NCI-H69 (cell line): ENCODE results near the gene HRH1.
"Not testable (repeated sequence)": the region's sequence is repeated elsewhere in the genome, so short reads cannot be mapped to it uniquely, and the experiment has no call there.

Experiments
- DNase-seq: peaks from one replicate; lab custom pipeline; 2025; lab: John Stamatoyannopoulos, UW

The HRH1 gene

DNA sequence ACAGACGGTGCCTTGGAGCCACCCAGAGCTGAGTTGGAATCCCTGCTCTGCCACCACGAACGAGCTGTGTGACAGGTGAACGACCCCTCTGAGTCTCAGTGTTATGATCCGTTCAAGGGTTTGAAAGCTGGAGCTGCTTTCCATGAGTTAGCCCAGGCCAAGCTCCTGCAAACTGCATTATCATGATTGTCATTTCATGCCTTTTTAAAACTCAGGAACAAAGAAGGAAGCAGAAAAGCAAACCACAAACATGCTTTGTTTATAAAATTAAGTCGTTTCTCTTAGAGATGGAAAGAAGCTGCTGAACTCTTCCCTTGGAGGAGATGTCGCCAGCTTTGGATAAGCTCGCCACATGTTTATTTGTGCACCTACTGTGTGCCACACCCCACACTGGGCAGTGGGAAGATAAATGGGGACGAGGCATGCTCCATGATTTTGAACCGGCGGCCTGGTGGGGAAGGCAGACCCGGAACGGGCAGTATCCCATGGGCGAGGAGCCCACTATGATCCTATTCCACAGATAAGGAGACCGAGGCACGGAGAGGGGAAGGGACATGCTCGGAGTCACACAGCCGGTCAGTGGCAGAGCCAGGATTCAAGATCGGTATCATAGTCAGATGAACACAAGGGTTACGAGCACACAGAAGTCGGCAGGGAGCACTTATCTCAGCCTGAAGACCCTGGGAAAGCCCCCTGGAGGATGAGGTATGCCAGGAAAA, 15.9 kb downstream of the HRH1 start:
- no peak for DNase-seq

DNA sequence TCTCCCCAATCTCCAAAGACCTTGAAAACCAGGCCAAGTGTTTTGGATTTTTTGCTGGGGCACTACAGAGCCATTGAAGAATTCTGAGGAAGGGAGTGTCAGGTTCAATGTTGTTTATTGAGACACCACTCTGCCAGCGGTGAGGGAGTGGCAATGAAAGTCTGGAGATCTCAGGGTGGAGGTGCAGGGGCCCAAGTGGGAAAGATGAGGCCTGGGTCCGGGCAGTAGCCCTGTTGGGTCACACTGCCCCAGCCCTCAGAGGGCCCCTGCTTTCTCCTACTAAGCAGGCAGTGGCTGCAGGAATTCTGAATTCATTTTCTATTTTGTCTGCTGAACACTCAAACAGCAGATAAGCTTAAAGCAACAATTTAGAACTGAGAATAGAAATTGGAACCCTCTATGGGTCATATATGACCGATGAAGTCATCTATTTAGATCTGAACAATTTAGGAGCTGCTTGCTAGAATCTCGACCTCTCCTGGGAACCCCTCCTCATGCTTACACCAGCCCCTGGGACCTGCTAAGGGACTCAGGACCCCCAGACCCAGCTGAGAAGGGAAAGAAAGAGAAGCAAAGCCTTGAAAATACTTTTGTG, 17.9 kb downstream of the HRH1 start:
- DNase-seq, result no peak

DNA sequence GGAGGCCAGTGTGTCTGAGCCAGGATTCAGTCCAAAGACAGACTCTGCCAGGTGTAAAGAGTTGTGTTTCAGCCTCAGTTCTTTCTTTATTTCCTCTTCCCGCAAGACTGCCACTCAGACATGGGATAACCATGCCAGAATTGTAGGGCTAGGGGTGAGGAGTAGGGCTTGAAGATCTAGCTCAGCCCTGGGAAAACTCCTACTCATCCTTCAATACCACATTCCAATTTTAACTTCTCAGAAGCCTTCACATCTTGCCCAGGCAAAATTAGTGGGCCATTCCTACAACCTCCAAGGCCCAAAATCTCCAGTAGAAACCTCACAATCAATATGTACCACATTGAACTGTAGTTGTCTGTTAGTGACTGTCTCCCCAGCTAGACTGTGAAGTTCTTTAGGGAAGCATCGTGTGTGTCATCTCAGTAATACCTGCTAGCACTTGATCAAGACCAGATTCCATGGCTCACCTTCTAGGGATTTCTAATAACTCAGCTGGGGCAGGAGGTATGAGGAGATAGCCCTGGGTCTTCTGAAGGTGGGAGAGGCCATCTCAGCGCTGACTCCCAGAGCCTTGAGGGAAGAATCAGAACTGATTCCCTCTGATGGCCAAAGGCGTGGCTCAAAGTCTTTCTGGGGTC, 19.7 kb downstream of the HRH1 start:
- no peak for DNase-seq

DNA sequence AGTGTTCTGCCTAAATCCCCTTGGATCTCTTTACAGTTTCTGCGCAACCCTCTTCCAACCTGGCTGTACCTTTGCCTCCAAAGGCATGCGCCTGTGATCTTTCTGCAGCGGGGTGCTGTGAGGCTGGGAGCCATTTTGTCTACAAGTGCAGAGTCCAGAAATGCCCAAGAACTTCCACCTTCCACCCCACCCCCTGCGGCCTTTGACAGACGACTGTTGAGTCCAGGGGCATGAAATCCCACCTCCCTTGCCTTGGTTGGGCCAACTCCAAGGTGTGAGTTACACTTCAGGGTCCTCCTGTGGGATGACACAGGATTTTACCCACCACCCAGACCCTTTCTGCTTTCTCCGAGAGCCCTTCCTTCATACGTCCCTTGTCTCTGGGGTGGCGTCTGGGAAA, 24.1 kb downstream of the HRH1 start:
- DNase-seq, result no peak

GRCh38 chr3:11184328-11184969, 30.2 kb downstream of the HRH1 start:
- DNase-seq, result not testable (repeated sequence)

GRCh38 chr3:11185144-11185543, 30.9 kb downstream of the HRH1 start:
- no peak for DNase-seq

DNA sequence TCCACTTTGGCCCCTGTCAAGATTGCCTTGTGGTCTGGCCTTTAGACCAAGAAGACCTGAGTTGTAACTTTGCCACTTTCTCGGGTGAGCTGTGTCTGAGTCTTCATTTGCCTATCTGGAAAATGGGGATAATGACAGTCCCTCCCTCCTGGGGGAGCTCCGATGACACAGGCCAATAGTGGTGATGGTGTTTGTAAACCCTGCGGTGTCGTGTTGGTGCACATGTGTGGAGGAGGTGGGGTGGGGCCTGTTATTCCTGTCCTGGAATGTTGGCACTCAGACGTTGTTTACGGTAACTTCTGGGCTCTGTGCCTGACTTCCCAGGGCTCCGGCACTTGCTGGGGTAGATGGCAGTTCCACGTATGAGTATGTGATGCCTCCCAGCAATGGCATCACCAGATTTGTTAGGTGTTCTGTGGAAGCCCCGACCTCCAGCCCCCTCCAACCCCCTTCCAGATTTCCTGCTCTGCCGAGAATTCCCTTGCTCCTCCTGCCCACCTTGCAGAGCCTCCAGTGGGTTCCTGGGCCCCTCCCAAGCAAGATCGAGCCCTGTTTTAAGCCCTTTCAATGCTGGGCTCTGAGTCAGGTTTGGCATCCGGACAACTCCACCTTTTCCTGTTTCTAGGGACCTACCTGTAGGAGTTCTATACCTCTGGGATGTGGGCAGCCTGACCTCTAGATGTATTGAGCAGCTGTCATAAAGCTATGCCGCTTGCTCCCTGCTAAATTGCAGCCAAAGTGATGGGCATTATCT, 31.4 kb downstream of the HRH1 start:
- peak; percentile 8 for DNase-seq

DNA sequence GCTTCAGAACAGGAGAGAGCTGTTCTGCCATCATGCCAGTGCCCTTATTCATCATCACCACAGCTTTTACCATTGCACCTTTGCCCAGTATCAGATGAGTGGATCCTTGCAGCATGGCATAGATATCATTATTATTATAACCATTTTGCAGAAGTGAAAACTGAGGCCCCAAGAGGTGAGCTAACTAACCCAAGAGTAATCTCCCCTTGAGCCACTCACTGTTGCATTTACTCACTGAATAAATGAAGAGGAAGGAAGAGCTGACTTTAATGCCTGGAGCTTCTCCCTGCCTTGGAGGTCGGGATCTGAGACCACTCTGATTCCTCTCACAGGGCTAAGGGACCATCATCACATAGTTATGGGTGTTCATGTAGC, 32.0 kb downstream of the HRH1 start:
- DNase-seq, result no peak

GRCh38 chr3:11186771-11187191, 32.5 kb downstream of the HRH1 start:
- no peak for DNase-seq

DNA sequence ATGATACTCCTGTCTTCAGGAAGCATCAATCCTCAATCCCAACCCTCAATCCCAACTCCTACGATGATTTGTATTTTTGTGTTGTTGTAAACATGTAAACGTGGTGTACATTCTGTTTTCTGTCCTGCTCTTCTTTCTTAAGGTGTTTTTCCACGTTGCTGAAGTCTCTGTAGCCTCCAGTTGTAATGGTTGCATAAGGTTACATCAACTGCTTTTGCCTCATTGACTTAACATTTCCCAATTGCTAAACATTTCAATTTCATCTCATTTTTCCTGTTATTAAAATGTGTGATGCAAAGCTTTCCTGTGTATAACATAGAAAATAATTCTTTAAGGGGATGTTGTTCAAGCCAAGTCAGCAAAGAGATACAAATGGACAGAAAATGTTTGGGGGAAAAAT, 33.4 kb downstream of the HRH1 start:
- no peak for DNase-seq

GRCh38 chr3:11188231-11188630, 33.9 kb downstream of the HRH1 start:
- no peak for DNase-seq

DNA sequence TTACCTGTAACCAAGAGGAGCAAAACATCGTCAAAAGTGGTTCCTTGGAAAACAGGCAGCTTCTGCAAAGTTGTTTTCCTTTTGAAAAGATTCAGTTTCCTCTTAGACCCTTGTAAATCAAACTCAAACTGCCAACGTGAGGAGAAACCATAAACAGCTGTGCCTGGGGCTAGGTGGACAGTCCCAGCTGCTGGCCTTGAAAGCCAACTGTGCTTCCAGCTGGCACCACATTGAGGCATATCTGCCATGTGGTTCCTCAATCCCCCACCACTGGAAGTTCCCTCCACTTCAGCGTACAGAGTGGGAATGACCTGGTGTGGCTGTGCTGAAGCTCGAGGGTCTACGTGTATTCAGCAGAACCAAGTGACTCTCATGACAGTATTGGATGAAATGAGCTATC, 40.9 kb downstream of the HRH1 start:
- peak; percentile 93 for DNase-seq

DNA sequence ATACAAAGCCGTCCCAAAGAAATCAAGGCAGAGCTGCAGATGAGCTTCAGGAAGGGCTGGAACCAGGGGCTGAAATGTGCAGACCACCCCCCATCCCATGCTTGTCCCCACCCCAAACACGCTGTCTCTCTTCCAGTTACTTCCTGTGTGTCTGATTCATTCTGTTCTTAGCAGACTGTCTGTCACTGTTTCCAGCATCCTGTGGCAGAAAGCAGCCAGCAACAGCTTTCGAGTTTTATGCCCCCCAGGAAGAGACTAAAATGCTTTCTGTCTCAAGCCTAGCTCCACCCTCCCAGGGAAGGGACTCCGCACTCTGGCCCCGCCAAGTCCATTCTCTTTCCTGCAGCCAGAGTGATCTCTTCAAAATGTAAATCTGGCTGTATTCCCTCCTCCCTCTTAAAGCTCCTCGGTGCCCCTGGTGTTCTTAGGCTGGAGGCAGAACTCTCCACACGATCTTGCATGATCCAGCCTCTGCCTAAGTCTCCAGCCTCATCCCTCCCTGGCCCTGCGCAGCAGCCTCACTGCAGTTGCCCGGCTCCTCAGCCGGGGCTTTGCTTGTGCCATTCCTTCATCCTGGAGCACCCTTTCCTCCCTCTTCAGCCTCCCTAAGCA, 41.5 kb downstream of the HRH1 start:
- peak; percentile 87 for DNase-seq

- DNase-seq, result peak; percentile 39
These were observed 43.2 kb downstream of the HRH1 start for GRCh38 chr3:11197484-11197883.

DNA sequence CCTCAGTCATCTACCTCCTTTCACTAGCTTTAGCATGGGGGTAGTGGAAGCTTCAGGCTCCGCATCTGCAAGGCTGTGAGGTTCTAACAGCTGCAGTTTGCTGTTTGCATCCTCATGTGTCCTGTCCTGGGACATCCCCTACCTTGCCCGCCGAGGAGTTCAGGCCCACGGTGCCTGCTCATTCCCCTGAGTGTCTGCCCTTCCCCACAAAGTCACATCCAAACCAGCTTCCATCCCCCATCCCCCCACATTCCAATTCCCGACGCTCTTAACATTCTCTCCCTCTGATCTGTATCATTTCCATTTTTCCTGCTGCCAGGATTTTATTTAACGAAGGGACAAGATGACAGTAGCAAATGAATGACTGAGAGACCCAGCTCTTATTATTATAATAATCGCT, 43.8 kb downstream of the HRH1 start:
- DNase-seq, result no peak

DNA sequence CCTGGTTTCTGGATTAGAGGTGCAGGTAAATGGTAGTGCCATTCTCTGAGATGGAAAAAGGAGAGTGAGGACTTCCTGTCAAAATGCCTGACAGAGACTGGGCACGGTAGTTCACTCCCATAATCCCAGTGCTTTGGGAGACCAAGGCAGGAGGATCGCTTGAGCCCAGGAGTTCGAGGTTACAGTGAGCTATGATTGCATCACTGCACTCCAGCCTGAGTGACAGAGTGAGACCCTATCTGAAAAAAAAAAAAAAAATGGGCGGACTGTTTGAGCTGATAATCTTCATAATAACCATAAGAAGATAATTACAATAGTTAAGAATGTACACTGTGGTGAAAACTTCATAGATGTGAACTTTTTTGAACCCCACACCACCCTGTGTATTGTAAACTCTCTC, 44.2 kb downstream of the HRH1 start:
- no peak for DNase-seq

GRCh38 chr3:11199902-11200845, 45.9 kb downstream of the HRH1 start:
- DNase-seq, result peak; percentile 62

GRCh38 chr3:11201251-11202019, 47.1 kb downstream of the HRH1 start:
- peak; percentile 90 for DNase-seq

DNA sequence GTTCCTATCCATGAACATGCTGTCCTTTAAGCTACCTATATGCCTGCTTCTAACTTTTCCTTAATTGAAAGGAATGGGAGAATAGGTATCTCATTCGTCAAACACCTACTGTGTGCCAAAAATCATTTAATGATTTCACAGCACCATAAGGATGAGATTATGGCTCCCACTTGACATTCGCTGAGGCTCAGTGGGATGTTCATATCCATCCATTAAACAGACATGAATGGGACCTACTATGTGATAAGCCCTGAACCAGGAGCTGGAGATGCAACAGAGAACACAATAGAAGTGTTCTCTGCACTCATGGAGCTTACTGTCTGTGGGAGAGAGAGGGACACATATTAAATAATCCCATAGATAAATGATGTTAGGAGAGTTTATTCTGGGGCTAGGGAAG, 49.7 kb downstream of the HRH1 start:
- DNase-seq, result no peak
